ENCODE measurements around the gene SLC1A4.

- TF ChIP-seq CTCF (IDR thresholded peaks at IDR 0.05; ENCODE audit: insufficient read depth, low read length) (no peak), REST (IDR thresholded peaks at IDR 0.05; ENCODE audit: insufficient replicate concordance, low read depth) (no peak), POLR2AphosphoS5 (IDR thresholded peaks at IDR 0.05; ENCODE audit: low read depth) (no peak), GABPA (IDR thresholded peaks at IDR 0.05; ENCODE audit: low read depth) (no peak)
These were observed 16.8 kb upstream of the SLC1A4 start for GRCh38 chr2:64972426-64972825.
